22Rv1 (cell line): ENCODE data around the gene ABHD17C.

Experiments
- H3K27ac ChIP-seq: fragments of 450-650 bp; 2 replicates; pipeline ENCODE4 v1.5.1; 2017
- ZFX ChIP-seq: fragments of 450-650 bp; IDR thresholded peaks from 2 replicates; pipeline ENCODE4 v1.6.1; 2017; ENCODE audit warnings: antibody characterized with exemption, borderline replicate concordance
- TF ChIP-seq, protein P1 (sequence below): fragments of 450-650 bp; IDR thresholded peaks from 2 replicates; pipeline ENCODE4 v1.5.1; 2017; ENCODE audit warnings: mild to moderate bottlenecking

Gene ABHD17C

GRCh38 chr15:80778621-80778963, 83.5 kb downstream of the ABHD17C start:
- no peak overlapping the region for H3K27ac ChIP-seq
- no peak for TF ChIP-seq ZFX
- TF ChIP-seq, protein P1, sequence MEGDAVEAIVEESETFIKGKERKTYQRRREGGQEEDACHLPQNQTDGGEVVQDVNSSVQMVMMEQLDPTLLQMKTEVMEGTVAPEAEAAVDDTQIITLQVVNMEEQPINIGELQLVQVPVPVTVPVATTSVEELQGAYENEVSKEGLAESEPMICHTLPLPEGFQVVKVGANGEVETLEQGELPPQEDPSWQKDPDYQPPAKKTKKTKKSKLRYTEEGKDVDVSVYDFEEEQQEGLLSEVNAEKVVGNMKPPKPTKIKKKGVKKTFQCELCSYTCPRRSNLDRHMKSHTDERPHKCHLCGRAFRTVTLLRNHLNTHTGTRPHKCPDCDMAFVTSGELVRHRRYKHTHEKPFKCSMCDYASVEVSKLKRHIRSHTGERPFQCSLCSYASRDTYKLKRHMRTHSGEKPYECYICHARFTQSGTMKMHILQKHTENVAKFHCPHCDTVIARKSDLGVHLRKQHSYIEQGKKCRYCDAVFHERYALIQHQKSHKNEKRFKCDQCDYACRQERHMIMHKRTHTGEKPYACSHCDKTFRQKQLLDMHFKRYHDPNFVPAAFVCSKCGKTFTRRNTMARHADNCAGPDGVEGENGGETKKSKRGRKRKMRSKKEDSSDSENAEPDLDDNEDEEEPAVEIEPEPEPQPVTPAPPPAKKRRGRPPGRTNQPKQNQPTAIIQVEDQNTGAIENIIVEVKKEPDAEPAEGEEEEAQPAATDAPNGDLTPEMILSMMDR: no peak

DNA sequence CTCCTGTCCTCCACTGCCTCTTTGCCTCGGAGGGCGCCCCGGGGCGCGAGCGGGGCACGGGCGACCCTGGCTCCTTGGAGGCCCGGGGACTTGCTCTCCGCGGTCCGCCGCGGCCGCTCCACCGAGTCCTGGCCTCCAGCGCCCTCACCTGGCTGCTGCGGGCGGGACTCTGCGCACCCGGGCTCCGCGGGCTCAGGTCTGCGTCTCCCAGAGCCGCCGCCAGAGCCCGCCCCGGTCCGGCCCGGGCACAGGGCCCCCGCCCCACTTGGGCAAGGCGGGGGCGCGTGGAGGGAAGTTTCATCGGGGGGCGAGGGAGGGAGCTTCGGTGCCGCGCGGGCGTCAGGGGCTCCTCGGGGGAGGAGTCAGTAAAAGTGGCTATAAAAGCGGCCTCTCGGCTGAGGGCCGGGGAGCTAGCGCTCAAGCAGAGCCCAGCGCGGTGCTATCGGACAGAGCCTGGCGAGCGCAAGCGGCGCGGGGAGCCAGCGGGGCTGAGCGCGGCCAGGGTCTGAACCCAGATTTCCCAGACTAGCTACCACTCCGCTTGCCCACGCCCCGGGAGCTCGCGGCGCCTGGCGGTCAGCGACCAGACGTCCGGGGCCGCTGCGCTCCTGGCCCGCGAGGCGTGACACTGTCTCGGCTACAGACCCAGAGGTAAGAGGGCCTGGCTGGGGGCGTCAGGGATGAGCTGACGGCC, 84.0 kb downstream of the ABHD17C start, which contains the start of gene CEMIP:
TSS of gene CEMIP (plus strand) at position 407 of the 694 bp plus-strand sequence. CDS start 94,510 bp downstream, outside the sequence.
- TF ChIP-seq ZFX: no peak
- TF ChIP-seq, protein P1: peak; percentile 96
- peak within 1 kb of the TSS; percentile 20; the same call in 1 of the 2 replicates for H3K27ac ChIP-seq

DNA sequence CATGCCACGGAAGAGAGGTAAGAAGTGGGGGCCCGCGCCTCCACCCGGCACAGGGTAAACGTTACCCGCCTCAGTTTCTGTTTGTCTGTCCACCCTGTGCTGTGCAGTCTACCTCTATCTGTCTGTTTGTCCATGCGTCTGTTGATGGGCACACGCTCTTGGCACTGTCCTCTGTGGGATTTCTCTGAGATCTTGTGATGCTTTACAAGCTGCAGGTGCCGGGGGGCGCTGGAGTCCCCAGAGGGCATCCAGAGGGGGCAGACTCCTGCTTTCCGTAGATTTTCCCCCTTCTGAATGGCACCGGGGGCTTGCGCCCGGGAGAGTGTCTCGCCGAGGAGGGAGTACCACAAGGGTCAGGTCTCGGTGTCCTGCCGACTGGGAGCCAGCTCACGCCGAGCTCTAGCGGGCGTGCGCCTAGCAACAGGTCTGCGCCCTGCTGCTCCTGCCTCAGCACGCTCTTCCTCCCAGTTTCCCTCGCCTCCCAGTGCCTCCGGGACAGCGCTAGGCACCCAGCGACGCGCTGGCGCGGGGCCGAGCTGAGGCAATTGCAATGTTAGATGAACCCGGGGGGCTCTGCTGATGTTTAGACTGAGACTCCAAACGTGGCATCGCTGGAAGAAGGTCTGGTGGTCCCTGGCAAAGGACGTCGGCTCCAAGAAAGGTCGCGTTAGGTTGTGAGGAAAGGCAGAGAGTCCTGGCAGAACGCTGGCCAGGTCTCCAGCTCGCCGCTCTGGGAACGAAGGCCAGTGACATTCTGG, 84.7 kb downstream of the ABHD17C start:
- no peak for TF ChIP-seq ZFX
- TF ChIP-seq, protein P1: no peak
- H3K27ac ChIP-seq: peak overlapping the region; percentile 20; the same call in 1 of the 2 replicates

- no peak overlapping the region for H3K27ac ChIP-seq
- TF ChIP-seq, protein P1: no peak
- TF ChIP-seq ZFX: no peak
These were observed 85.5 kb downstream of the ABHD17C start for GRCh38 chr15:80780416-80781221.

GRCh38 chr15:80783260-80783659, 88.2 kb downstream of the ABHD17C start:
- H3K27ac ChIP-seq: no peak overlapping the region
- TF ChIP-seq, protein P1: no peak
- TF ChIP-seq ZFX: no peak

- no peak for TF ChIP-seq ZFX
- TF ChIP-seq, protein P1: no peak
- no peak overlapping the region for H3K27ac ChIP-seq
These were observed 90.2 kb downstream of the ABHD17C start for GRCh38 chr15:80785335-80785734.
